IMR-90 (cell line): ENCODE results near the gene TBCK. TPM values are rescaled to one million over a fixed set of nuclear protein-coding genes. Genes with fewer than 3 reads are reported as not detected.

Source experiments
- ATAC-seq: fragments of 200-7000 bp; cut with Tn5 transposase; 2 replicates; pipeline ENCODE4 v1.9.1; 2020; ENCODE audit warnings: low read depth, mild to moderate bottlenecking, moderate library complexity
- BruUV-seq: library from RNA; stranded (reverse); fragments of 400-500 nt; replicated peaks from 2 replicates; lab custom pipeline; 2021; lab: Mats Ljungman, UMichigan
- CTCF ChIA-PET: fragments of 300-600 bp; formaldehyde crosslinking; extraction: SDS; loops from one replicate; lab custom pipeline; 2021; ENCODE audit warnings: antibody characterized with exemption; lab: Yijun Ruan, JAX
- POLR2A ChIA-PET: fragments of 300-600 bp; sonication (Branson Sonifier 250); formaldehyde crosslinking; loops from one replicate; lab custom pipeline; 2022; ENCODE audit warnings: antibody characterized with exemption; ENCODE audit not compliant: unreplicated experiment; lab: Charles Lee
- DNase-seq: peaks from one replicate; pipeline ENCODE4 v3.0.0; 2013
- H2AFZ ChIP-seq: replicated peaks from 2 replicates; pipeline ENCODE3; 2013; ENCODE audit warnings: low read length, mild to moderate bottlenecking; ENCODE audit not compliant: poor library complexity
- H2AK5ac ChIP-seq: 2 replicates; pipeline ENCODE4 v1.6.1; 2013; ENCODE audit warnings: low read depth, low read length, inconsistent platforms
- H2AK9ac ChIP-seq: replicated peaks from 2 replicates; pipeline ENCODE3; 2013; ENCODE audit warnings: mild to moderate bottlenecking, low read depth, low read length, moderate library complexity; ENCODE audit not compliant: poor library complexity
- H2BK120ac ChIP-seq: 2 replicates; pipeline ENCODE4 v1.6.1; 2013; ENCODE audit warnings: low read depth, low read length, inconsistent platforms
- H2BK15ac ChIP-seq: 3 replicates; pipeline ENCODE4 v1.6.1; 2013; ENCODE audit warnings: low read depth, low read length, inconsistent platforms
- H2BK20ac ChIP-seq: 2 replicates; pipeline ENCODE4 v1.6.1; 2013; ENCODE audit warnings: low read depth, mild to moderate bottlenecking, inconsistent platforms, low read length, moderate library complexity
- H2BK5ac ChIP-seq: 2 replicates; pipeline ENCODE4 v1.6.1; 2013; ENCODE audit warnings: mild to moderate bottlenecking, low read depth, low read length, inconsistent platforms; ENCODE audit not compliant: poor library complexity, severe bottlenecking
- H3K14ac ChIP-seq: replicated peaks from 2 replicates; pipeline ENCODE4 v1.6.1; 2013; ENCODE audit warnings: low read depth, low read length, inconsistent platforms
- H3K18ac ChIP-seq: 2 replicates; pipeline ENCODE4 v1.6.1; 2013; ENCODE audit warnings: low read depth, low read length, control low read depth
- H3K23ac ChIP-seq: 2 replicates; pipeline ENCODE4 v1.6.1; 2013; ENCODE audit warnings: low read depth, low read length, inconsistent platforms
- H3K27ac ChIP-seq: 2 replicates; pipeline ENCODE4 v1.5.1; 2013; ENCODE audit warnings: mild to moderate bottlenecking, control low read depth, low read length; ENCODE audit not compliant: insufficient read depth
- H3K27me3 ChIP-seq: 2 replicates; pipeline ENCODE4 v1.6.1; 2013; ENCODE audit warnings: low read length; ENCODE audit not compliant: control insufficient read depth, insufficient read depth
- H3K36me3 ChIP-seq: 2 replicates; pipeline ENCODE4 v1.6.1; 2013; ENCODE audit warnings: low read length, mixed read lengths; ENCODE audit not compliant: control insufficient read depth, insufficient read depth
- H3K4ac ChIP-seq: 2 replicates; pipeline ENCODE4 v1.6.1; 2013; ENCODE audit warnings: low read depth, low read length, inconsistent platforms
- H3K4me1 ChIP-seq: 2 replicates; pipeline ENCODE4 v1.6.1; 2013; ENCODE audit warnings: low read length, mixed read lengths; ENCODE audit not compliant: control insufficient read depth, insufficient read depth
- H3K4me2 ChIP-seq: 2 replicates; pipeline ENCODE4 v1.6.1; 2013; ENCODE audit warnings: low read depth, mild to moderate bottlenecking, control low read depth, low read length, moderate library complexity
- H3K4me3 ChIP-seq: 2 replicates; pipeline ENCODE4 v1.5.1; 2013; ENCODE audit warnings: low read depth, mild to moderate bottlenecking, control low read depth, low read length, moderate library complexity; ENCODE audit not compliant: insufficient read depth
- H3K56ac ChIP-seq: 2 replicates; pipeline ENCODE4 v1.6.1; 2013; ENCODE audit warnings: low read length, inconsistent platforms; ENCODE audit not compliant: insufficient read depth; ENCODE audit errors: extremely low read depth
- H3K79me1 ChIP-seq, 2 experiments: 2 replicates each; pipeline ENCODE4 v1.6.1; 2013; ENCODE audit warnings: low read length in 2 of 2, inconsistent platforms in 1 of 2, low read depth in 1 of 2
- H3K9ac ChIP-seq: 2 replicates; pipeline ENCODE4 v1.6.1; 2013; ENCODE audit warnings: low read depth, low read length, control low read depth
- H3K9me1 ChIP-seq: 2 replicates; pipeline ENCODE4 v1.6.1; 2013; ENCODE audit warnings: low read length, inconsistent platforms; ENCODE audit not compliant: insufficient read depth
- H3K9me3 ChIP-seq: 2 replicates; pipeline ENCODE4 v1.6.1; 2013; ENCODE audit warnings: low read length; ENCODE audit not compliant: control insufficient read depth, insufficient read depth
- H4K20me1 ChIP-seq: 2 replicates; pipeline ENCODE4 v1.6.1; 2013; ENCODE audit warnings: low read length, inconsistent platforms; ENCODE audit not compliant: insufficient read depth
- H4K5ac ChIP-seq: 2 replicates; pipeline ENCODE4 v1.6.1; 2013; ENCODE audit warnings: mild to moderate bottlenecking, low read depth, low read length, control low read depth
- H4K8ac ChIP-seq, 2 experiments: 2 replicates each; pipeline ENCODE4 v1.6.1; 2013; ENCODE audit warnings: low read depth in 2 of 2, low read length in 2 of 2, control low read depth in 1 of 2, inconsistent platforms in 1 of 2
- H4K91ac ChIP-seq: 2 replicates; pipeline ENCODE4 v1.6.1; 2013; ENCODE audit warnings: low read depth, low read length, inconsistent platforms; ENCODE audit not compliant: insufficient read depth
- CHD1 ChIP-seq: IDR thresholded peaks from 2 replicates; pipeline ENCODE4 v1.6.1; 2012; ENCODE audit warnings: low read depth, low read length, improper control_type of control experiment
- ELK1 ChIP-seq: fragments of 150-350 bp; IDR thresholded peaks from 2 replicates; pipeline ENCODE4 v1.6.1; 2016; ENCODE audit warnings: low read depth, mild to moderate bottlenecking, low read length, moderate library complexity, borderline replicate concordance
- RCOR1 ChIP-seq: IDR thresholded peaks from 2 replicates; pipeline ENCODE4 v1.6.1; 2012; ENCODE audit warnings: mild to moderate bottlenecking, low read length, improper control_type of control experiment; ENCODE audit not compliant: insufficient replicate concordance
- SMC3 ChIP-seq: fragments of 150-350 bp; IDR thresholded peaks from 2 replicates; pipeline ENCODE4 v1.6.1; 2016; ENCODE audit warnings: low read depth, mild to moderate bottlenecking, antibody characterized with exemption, low read length, moderate library complexity
- USF2 ChIP-seq: fragments of 150-350 bp; IDR thresholded peaks from 2 replicates; pipeline ENCODE4 v1.6.1; 2017; ENCODE audit warnings: mild to moderate bottlenecking, antibody characterized with exemption, low read length, low read depth
- WGBS, 2 experiments: methylation state at CpG; one replicate each; pipeline versions ENCODE4 v1.1.5 to v1.1.7; 2013; ENCODE audit warnings: missing lambda C conversion rate in 2 of 2; ENCODE audit not compliant: insufficient read length in 1 of 2; ENCODE audit errors: extremely low coverage in 2 of 2; 5-methylcytosine and 5-hydroxymethylcytosine counted together
- dilution Hi-C: fragments of 300-500 bp; cut with HindIII; formaldehyde crosslinking; loops from one replicate; pipeline ENCODE4 v1.14.3; 2018; ENCODE audit warnings: low sequenced_read_pairs; ENCODE audit not compliant: unreplicated experiment
- in situ Hi-C: fragments of 300-500 bp; cut with MboI; formaldehyde crosslinking; loops from 3 replicates; pipeline ENCODE4 v1.14.3; 2019; ENCODE audit warnings: low sequenced_read_pairs, inconsistent platforms, mixed read lengths
- intact Hi-C: fragments of 100-400 bp; cut with micrococcal nuclease; formaldehyde crosslinking; loops from 2 replicates; pipeline ENCODE4 v1.10.0; 2022
- polyA plus RNA-seq, 3 experiments: library from polyadenylated mRNA; depleted of rRNA; stranded (reverse); fragments of >200 nt; gene quantifications; 2 replicates each; pipeline ENCODE4 v1.2.3, GENCODE V29; 2012; ENCODE audit warnings: low replicate concordance in 1 of 3
- total RNA-seq: library from RNA; depleted of rRNA; stranded (reverse); fragments of >200 nt; gene quantifications from 2 replicates; pipeline ENCODE4 v1.2.3, GENCODE V29; 2012

TBCK gene
- total and polyA plus RNA-seq, 2 of the 4 experiments (the other 2 are of a cell fraction) = 10.7 to 29.9 TPM

GRCh38 chr4:106002994-106003393 is 313.0 kb downstream of the TBCK start:
- Histone ChIP-seq H3K4me3 (no peak overlapping the region), H4K91ac (no peak overlapping the region), H3K27ac (no peak overlapping the region), H3K36me3 (no peaks in the 10 kb centered on the region), H4K8ac (no peak overlapping the region), H3K56ac (no peak overlapping the region), H3K4me2 (no peak overlapping the region), H2BK5ac (no peak overlapping the region), H3K9ac (no peak overlapping the region), H2BK20ac (no peak overlapping the region), H3K14ac (no peak overlapping the region), H2AK9ac (no peak overlapping the region), H3K23ac (no peak overlapping the region), H3K4me1 (no peaks in the 10 kb centered on the region), H2BK15ac (no peak overlapping the region), H3K9me1 (no peaks in the 10 kb centered on the region), H3K18ac (no peak overlapping the region), H2BK120ac (no peak overlapping the region), H3K79me1 (no peaks in the 10 kb centered on the region), H4K5ac (no peak overlapping the region), H2AK5ac (no peak overlapping the region), H3K4ac (no peak overlapping the region), H3K27me3 (peaks cover 2% of the 10 kb centered on the region), H4K20me1 (no peaks in the 10 kb centered on the region), H2AFZ (no peak overlapping the region), H3K9me3 (no peaks in the 10 kb centered on the region)
- intact Hi-C loops (no loop called here), in situ Hi-C loops (no loop called here), dilution Hi-C loops (no loop called here)
- CTCF ChIA-PET = no interaction called here
- no peak for TF ChIP-seq USF2
- no peak for TF ChIP-seq ELK1
- no peak for TF ChIP-seq CHD1
- no peak for TF ChIP-seq SMC3
- no peak for TF ChIP-seq RCOR1
- BruUV-seq = no TSS peak
- POLR2A ChIA-PET = no interaction called here
- ATAC-seq (no peak), DNase-seq (no peak)
- WGBS, 2 experiments = no CpG with 5 or more reads among the region's 2 CpGs
